ENCODE data around the gene MAML1. TPM values are rescaled to one million over a fixed set of nuclear protein-coding genes. Genes with fewer than 3 reads are reported as not detected.

MAML1 gene
- total and polyA plus RNA-seq, 10 of the 15 experiments (the other 5 are each of a cell fraction or from before 2014, with no cell fraction given) = 0.42 to 23.9 (median 7.3) TPM

DNA sequence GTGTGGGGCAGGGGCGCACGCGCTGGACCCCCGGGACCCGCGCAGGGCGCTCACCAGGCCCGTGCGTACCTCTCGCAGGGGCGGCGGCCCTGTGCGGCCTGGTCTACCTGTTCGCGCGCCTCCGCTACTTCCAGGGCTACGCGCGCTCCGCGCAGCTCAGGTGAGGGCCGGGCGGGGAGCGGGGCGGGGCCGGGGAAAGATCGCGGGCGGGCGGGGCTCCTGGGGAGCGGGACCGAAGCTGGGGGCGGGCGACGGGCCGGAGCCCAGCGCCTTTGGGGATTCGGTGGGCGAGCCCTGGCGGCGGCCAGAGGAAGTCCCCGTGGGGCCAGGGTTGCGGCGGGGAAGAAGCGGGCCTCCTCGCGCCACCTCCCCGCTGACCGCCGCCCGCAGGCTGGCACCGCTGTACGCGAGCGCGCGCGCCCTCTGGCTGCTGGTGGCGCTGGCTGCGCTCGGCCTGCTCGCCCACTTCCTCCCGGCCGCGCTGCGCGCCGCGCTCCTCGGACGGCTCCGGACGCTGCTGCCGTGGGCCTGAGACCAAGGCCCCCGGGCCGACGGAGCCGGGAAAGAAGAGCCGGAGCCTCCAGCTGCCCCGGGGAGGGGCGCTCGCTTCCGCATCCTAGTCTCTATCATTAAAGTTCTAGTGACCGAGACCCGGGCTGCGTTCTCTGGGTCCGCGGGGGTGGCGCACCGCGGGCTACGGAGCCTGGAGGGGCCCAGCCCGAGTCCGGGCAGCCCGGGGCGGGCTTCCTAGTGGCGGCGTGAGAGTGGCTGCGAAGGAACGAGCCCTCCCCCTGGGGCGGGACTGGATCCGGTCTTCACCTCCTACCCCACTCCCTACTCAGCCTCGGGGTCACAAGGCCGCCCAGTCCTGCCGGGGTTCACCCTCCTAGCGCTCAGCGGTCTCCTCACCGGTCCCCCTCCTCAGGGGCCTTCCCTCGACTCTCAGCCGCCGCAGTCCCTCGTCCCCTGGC is 63.5 kb downstream of the MAML1 start:
- Histone ChIP-seq H3K9me3 (replicated peaks; ENCODE audit: control insufficient read depth, insufficient read depth, low read length) (no peaks in the 10 kb centered on the region), H3K4me3 (peak overlapping the region; percentile 75), H3K9ac (ENCODE audit: control insufficient read depth, insufficient read depth, low read length) (peak overlapping the region; percentile 76; the same call in 1 of the 2 replicates), H4K20me1 (ENCODE audit: control insufficient read depth, insufficient read depth) (no peaks in the 10 kb centered on the region), H3K27ac (ENCODE audit: control insufficient read depth, insufficient read depth) (peak overlapping the region; percentile 62; the same call in 1 of the 2 replicates), H3K36me3 (ENCODE audit: control insufficient read depth in 2 of 2, insufficient read depth in 2 of 2, low read length in 1 of 2) (peaks cover 0 to 13% of the 10 kb centered on the region in 2 experiments; a peak in 2 of 4 replicates), H3K4me2 (ENCODE audit: control insufficient read depth, insufficient read depth) (peak overlapping the region; percentile 96), H3K79me2 (ENCODE audit: control insufficient read depth, insufficient read depth, low read length) (no peaks in the 10 kb centered on the region), H2AFZ (ENCODE audit: control insufficient read depth, low read depth, low read length) (peak overlapping the region; percentile 81), H3K4me1 (ENCODE audit: control insufficient read depth, insufficient read depth, low read length) (peaks cover 23% of the 10 kb centered on the region), H3K27me3 (replicated peaks in 1 of 2; ENCODE audit: control insufficient read depth in 2 of 2, insufficient read depth in 2 of 2, low read length in 1 of 2) (no peaks in the 10 kb centered on the region)
- peak; percentile 87 for ATAC-seq
- in situ Hi-C loops (cut with MboI) (loop anchor here (25.0 kb wide), 1 partner anchor 291 kb away; no protein-coding TSS in a partner anchor), intact Hi-C loops (cut with micrococcal nuclease; ENCODE audit: unreplicated experiment) (loop anchor here (5.0 kb wide), 1 partner anchor 34 kb away; no protein-coding TSS in a partner anchor)
- SMC1A ChIA-PET (ENCODE audit: uncharacterized antibody, unreplicated experiment) = interaction anchor here (0.9 to 1.6 kb wide), 4 partner anchors 19 to 118 kb away, joined by 3 read pairs; no protein-coding TSS in a partner anchor
- POLR2A ChIA-PET = interaction anchor here (0.5 to 0.9 kb wide), 4 partner anchors 59 to 82 kb away, joined by 3 to 4 read pairs (median 3); no protein-coding TSS in a partner anchor
- RAD21 ChIA-PET (ENCODE audit: unreplicated experiment) = interaction anchor here (0.6 to 2.2 kb wide), 5 partner anchors 11 to 167 kb away, joined by 3 to 8 read pairs (median 3); no protein-coding TSS in a partner anchor
- CTCF ChIA-PET = interaction anchor here (0.5 to 2.9 kb wide), 10 partner anchors 9 to 159 kb away, joined by 3 to 16 read pairs (median 3); no protein-coding TSS in a partner anchor
- 1% methylated on average over 89 of the region's 113 CpGs for WGBS (ENCODE audit: insufficient coverage, insufficient replicate concordance, low lambda C conversion rate, missing lambda C conversion rate)
- peak; percentile 31 for DNase-seq (ENCODE audit: low read depth, low spot score)
- BruUV-seq (replicated peaks) = no TSS peak
- FAIRE-seq = no peak
- TF ChIP-seq REST (IDR thresholded peaks at IDR 0.05; ENCODE audit: low read depth, low read length) = no peak
- TF ChIP-seq, protein P1, sequence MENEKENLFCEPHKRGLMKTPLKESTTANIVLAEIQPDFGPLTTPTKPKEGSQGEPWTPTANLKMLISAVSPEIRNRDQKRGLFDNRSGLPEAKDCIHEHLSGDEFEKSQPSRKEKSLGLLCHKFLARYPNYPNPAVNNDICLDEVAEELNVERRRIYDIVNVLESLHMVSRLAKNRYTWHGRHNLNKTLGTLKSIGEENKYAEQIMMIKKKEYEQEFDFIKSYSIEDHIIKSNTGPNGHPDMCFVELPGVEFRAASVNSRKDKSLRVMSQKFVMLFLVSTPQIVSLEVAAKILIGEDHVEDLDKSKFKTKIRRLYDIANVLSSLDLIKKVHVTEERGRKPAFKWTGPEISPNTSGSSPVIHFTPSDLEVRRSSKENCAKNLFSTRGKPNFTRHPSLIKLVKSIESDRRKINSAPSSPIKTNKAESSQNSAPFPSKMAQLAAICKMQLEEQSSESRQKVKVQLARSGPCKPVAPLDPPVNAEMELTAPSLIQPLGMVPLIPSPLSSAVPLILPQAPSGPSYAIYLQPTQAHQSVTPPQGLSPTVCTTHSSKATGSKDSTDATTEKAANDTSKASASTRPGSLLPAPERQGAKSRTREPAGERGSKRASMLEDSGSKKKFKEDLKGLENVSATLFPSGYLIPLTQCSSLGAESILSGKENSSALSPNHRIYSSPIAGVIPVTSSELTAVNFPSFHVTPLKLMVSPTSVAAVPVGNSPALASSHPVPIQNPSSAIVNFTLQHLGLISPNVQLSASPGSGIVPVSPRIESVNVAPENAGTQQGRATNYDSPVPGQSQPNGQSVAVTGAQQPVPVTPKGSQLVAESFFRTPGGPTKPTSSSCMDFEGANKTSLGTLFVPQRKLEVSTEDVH (IDR thresholded peaks at IDR 0.05; ENCODE audit: low read depth, partially characterized antibody) = no peak
- TF ChIP-seq PML (IDR thresholded peaks at IDR 0.05; ENCODE audit: low read length) = 0 out of 2 replicates have a peak, but pooled peaks have one; percentile 46
- TF ChIP-seq NR2F1 (conservative IDR thresholded peaks at IDR 0.05) = peak; percentile 59; the same call in 1 of the 2 replicates
- no peak for TF ChIP-seq SIX5 (IDR thresholded peaks at IDR 0.05; ENCODE audit: low read depth, low read length, severe bottlenecking)
- TF ChIP-seq, protein P2, sequence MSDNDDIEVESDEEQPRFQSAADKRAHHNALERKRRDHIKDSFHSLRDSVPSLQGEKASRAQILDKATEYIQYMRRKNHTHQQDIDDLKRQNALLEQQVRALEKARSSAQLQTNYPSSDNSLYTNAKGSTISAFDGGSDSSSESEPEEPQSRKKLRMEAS (IDR thresholded peaks at IDR 0.05; ENCODE audit: low read depth, low read length) = peak; percentile 58; the same call in 1 of the 2 replicates
- peak in 1 of 2 experiments; percentile 56; a peak in 1 of 3 replicates for TF ChIP-seq EGR1 (IDR thresholded peaks at IDR 0.05; ENCODE audit: borderline replicate concordance in 1 of 2, low read depth in 2 of 2, low read length in 2 of 2)
- TF ChIP-seq YBX1 (IDR thresholded peaks at IDR 0.05) = no peak
- TF ChIP-seq CHD1 (IDR thresholded peaks at IDR 0.05; ENCODE audit: low read depth, low read length) = peak; percentile 80; the same call in 1 of the 2 replicates
- no peak for TF ChIP-seq ZBTB11 (CRISPR knock-in tag; IDR thresholded peaks at IDR 0.05)
